Peyer's patch (tissue), 4 donors: Measurements from ENCODE around the gene TTLL5. TPM values are rescaled to one million over a fixed set of nuclear protein-coding genes. Genes with fewer than 3 reads are reported as not detected.

Source experiments
- DNase-seq, 3 donors: peaks; one replicate each; pipeline ENCODE4 v3.0.0-alpha.2; 2017 to 2019
- H3K27ac ChIP-seq, 4 donors: fragments of 200-600 bp; sonication (generic); one replicate each; pipeline ENCODE4 v1.5.1; 2016 to 2019
- H3K27me3 ChIP-seq, 2 donors: fragments of 200-600 bp; sonication (generic); one replicate each; pipeline ENCODE4 v1.5.1; 2019
- H3K36me3 ChIP-seq, 3 donors: fragments of 200-600 bp; sonication (generic); one replicate each; pipeline ENCODE4 v1.5.1; 2016 to 2019
- H3K4me1 ChIP-seq, 4 donors: fragments of 200-600 bp; sonication (generic); one replicate each; pipeline ENCODE4 v1.5.1; 2016 to 2019
- H3K4me3 ChIP-seq, 4 donors: fragments of 200-600 bp; sonication (generic); 1 replicate in 3 of 4; 2 replicates in 1 of 4; pipeline ENCODE4 v1.5.1; 2016 to 2019; ENCODE audit warnings: mild to moderate bottlenecking in 1 of 4
- H3K9me3 ChIP-seq, 4 donors: fragments of 200-600 bp; sonication (generic); one replicate each; pipeline ENCODE4 v1.5.1; 2016 to 2019; ENCODE audit warnings: mild to moderate bottlenecking in 1 of 4
- POLR2A ChIP-seq, 2 donors: fragments of 450-650 bp; IDR thresholded peaks; one replicate each; pipeline ENCODE4 v1.5.1; 2017; ENCODE audit warnings: antibody characterized with exemption in 2 of 2, mild to moderate bottlenecking in 2 of 2, moderate library complexity in 2 of 2
- total RNA-seq, 4 donors: library from RNA; depleted of rRNA; stranded (reverse); fragments of >200 nt; gene quantifications; one replicate each; pipeline ENCODE4 v1.1.0, GENCODE V29; 2016
- TF ChIP-seq, protein P1 (sequence below), 6 experiments: fragments of 450-650 bp in 4 of 6; fragments of 200-600 bp in 2 of 6; sonication (generic) in 1 of 6; IDR thresholded peaks; one replicate each; pipeline ENCODE4 v1.5.1; 2017 to 2019; ENCODE audit warnings: antibody characterized with exemption in 6 of 6, mild to moderate bottlenecking in 3 of 6, moderate library complexity in 1 of 6

Gene TTLL5
- total RNA-seq, 4 donors from 2014 or later: 33.6 to 82.5 (median 46.4) TPM

DNA sequence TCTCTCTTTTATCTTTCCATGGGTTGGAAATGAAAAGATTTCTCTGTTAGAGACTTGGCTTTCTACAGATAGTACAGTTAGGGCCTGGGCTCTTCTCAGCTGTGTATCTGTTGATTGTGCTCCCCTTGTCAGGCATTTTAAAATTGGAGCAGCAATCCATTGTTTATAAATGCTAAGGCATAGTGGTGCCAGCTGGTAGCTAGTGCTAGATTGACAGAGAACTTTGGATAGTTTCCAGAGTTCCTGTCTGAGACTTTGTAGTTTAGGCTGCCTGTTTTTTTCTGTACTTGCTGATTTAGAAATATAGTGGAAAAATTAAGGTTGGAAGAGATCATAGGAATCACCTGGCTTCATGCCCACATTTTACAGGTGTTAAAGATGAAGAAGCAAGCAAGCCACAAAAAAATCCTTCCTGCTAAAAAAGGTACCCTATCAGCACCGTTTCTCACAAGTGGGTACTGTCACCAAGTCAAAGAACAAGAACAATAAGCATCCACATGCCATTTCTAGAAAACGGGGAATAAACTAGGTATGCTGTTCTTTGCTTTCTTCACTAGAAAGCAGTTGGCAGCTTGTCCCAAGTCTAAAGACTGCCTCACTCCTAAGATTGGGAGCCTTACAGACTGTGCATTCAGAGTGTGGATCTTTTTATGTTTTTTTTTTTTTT, 6.2 kb downstream of the TTLL5 start:
- H3K36me3 ChIP-seq: peaks cover 0 to 27% (median 0%) of the 10 kb centered on the region in 3 donors

DNA sequence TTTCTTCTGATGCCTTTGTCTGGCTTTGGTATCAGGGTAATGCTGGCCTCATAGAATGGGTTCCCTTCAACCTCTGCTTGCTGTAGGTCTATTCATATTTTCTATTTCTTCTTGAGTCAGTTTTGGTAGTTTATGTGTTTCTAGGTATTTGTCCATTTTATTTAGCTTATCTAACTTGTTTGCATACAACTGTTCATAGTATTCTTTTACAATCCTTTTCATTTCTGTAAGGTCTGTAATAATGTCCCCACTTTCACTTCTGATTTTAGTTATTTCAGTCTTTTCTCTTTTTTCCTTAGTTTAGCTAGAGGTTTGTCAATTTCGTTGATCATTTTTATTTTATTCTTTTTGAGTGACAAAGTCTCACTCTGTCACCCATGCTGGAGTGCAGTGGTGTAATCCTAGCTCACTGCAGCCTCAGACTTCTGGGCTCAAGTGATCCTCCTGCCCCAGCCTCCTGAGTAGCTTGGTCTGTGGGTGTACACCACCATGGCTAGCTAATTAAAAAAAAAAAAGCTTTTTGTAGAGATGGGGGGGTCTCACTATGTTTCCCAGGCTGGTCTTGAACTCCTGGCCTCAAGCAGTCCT, 11.7 kb downstream of the TTLL5 start:
- no peak overlapping the region for H3K4me3 ChIP-seq
- TF ChIP-seq, protein P1, sequence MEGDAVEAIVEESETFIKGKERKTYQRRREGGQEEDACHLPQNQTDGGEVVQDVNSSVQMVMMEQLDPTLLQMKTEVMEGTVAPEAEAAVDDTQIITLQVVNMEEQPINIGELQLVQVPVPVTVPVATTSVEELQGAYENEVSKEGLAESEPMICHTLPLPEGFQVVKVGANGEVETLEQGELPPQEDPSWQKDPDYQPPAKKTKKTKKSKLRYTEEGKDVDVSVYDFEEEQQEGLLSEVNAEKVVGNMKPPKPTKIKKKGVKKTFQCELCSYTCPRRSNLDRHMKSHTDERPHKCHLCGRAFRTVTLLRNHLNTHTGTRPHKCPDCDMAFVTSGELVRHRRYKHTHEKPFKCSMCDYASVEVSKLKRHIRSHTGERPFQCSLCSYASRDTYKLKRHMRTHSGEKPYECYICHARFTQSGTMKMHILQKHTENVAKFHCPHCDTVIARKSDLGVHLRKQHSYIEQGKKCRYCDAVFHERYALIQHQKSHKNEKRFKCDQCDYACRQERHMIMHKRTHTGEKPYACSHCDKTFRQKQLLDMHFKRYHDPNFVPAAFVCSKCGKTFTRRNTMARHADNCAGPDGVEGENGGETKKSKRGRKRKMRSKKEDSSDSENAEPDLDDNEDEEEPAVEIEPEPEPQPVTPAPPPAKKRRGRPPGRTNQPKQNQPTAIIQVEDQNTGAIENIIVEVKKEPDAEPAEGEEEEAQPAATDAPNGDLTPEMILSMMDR (IDR thresholded peaks at IDR 0.05): no peak
- no peak for TF ChIP-seq POLR2A (IDR thresholded peaks at IDR 0.05)
- no peak for DNase-seq
- H3K9me3 ChIP-seq: no peaks in the 10 kb centered on the region
- H3K36me3 ChIP-seq: peaks cover 0 to 19% (median 0%) of the 10 kb centered on the region in 3 donors
- no peaks in the 10 kb centered on the region for H3K27me3 ChIP-seq
- H3K4me1 ChIP-seq: no peaks in the 10 kb centered on the region
- no peak overlapping the region for H3K27ac ChIP-seq

More for the DNA sequence above, 6.2 kb downstream of the TTLL5 start:
- TF ChIP-seq, protein P1 (IDR thresholded peaks at IDR 0.05): no peak
- TF ChIP-seq POLR2A (IDR thresholded peaks at IDR 0.05): no peak
- no peak overlapping the region for H3K4me3 ChIP-seq
- H3K9me3 ChIP-seq: no peaks in the 10 kb centered on the region
- DNase-seq: no peak
- H3K27ac ChIP-seq: no peak overlapping the region
- H3K4me1 ChIP-seq: peaks cover 0 to 2% (median 0%) of the 10 kb centered on the region in 4 donors
- no peaks in the 10 kb centered on the region for H3K27me3 ChIP-seq

DNA sequence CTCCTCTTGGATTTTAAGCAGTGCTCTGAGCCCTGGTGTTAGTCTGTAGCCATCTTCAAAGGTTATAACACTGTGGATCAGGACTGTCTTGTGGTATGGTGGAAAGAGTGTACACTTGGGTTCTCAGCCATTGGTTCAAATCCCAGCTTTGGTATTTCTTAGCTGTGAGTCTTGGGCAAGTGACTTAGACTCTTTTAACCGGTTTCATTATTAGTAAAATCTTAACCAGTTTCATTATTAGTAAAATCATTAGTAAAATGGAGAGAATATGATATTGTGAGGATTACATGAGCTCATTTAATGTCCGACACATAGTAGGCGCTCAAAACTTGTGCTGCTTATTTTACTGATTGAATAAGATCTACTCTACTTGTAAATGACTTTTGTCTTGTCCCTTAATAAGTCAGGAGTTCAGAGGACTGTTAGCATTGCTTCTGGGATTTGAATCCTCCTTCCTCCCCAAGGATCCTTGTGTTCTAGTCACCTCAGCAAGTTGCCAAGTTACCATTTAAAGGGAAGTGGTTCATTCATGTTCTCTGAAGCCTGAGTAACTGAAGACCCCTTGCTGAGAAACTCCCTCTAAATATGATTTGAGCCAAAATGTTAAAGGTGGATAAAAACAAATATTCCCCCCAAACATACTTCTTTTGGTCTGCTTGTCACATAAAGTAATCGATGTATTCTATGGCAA, 12.4 kb downstream of the TTLL5 start:
- no peaks in the 10 kb centered on the region for H3K27me3 ChIP-seq
- H3K4me1 ChIP-seq: no peaks in the 10 kb centered on the region
- H3K4me3 ChIP-seq: no peak overlapping the region
- DNase-seq: no peak
- peaks cover 0 to 19% (median 0%) of the 10 kb centered on the region in 3 donors for H3K36me3 ChIP-seq
- no peak overlapping the region for H3K27ac ChIP-seq
- no peaks in the 10 kb centered on the region for H3K9me3 ChIP-seq
- TF ChIP-seq, protein P1 (IDR thresholded peaks at IDR 0.05): no peak
- TF ChIP-seq POLR2A (IDR thresholded peaks at IDR 0.05): no peak

DNA sequence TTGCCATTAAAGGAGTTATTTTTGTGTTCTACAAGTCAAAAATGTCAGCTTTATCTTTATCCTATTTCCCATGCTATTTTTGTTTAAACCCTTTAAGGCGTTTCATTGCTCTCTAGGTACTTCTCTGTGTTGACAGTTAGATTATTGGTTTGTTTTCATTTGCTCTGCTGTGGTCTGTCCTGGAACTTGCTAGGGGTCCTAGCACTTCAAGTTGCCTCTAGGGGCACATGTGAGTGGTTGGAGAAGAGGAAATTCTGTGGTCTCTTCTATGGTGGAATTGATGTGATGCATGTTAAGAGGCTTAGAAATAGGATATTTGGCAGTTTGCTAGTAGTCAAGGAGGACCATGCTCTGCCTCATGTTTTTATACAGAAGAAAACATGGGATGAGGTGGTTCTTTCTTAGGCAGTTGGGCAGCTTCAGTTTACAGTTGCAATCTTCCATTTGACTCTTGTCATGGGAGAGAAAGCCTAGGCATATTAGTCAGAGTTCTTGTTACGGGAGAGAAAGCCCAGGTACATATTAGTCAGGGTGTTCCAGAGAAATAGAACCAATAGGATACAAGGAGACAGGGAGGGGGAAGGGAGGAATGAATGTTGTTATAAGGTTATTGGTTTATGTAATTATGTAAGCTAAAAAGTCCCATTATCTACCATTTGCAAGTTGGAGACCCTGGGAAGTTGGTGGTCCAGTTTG, 14.4 kb downstream of the TTLL5 start:
- no peak overlapping the region for H3K27ac ChIP-seq
- no peaks in the 10 kb centered on the region for H3K4me1 ChIP-seq
- no peak for DNase-seq
- H3K9me3 ChIP-seq: no peaks in the 10 kb centered on the region
- TF ChIP-seq, protein P1 (IDR thresholded peaks at IDR 0.05): no peak
- TF ChIP-seq POLR2A (IDR thresholded peaks at IDR 0.05): no peak
- no peak overlapping the region for H3K4me3 ChIP-seq
- no peaks in the 10 kb centered on the region for H3K27me3 ChIP-seq
- H3K36me3 ChIP-seq: peaks cover 0 to 4% (median 0%) of the 10 kb centered on the region in 3 donors

DNA sequence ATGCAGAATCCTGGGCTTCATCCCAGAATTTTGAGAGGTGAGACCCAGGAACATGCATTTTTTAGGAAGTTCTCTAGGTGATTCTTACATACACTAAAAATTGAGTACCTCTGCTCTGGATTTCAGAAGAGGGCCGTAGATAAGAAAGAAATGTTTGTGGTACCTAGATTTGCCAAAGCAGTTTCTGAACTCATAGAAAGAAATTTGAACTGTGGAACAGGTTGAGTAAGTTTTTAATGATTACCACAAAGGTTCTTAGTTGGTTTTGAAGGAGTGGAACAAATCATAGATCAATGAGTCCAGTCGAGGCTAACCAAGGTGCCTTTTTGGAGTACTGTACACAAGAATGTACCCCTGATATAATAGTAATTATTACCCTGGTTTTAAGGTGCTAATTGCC, 24.9 kb downstream of the TTLL5 start:
- Histone ChIP-seq H3K9me3 (no peaks in the 10 kb centered on the region), H3K27ac (no peak overlapping the region), H3K4me1 (no peaks in the 10 kb centered on the region), H3K27me3 (no peaks in the 10 kb centered on the region), H3K4me3 (no peak overlapping the region), H3K36me3 (peaks cover 0 to 52% (median 0%) of the 10 kb centered on the region in 3 donors)
- TF ChIP-seq, protein P1 (IDR thresholded peaks at IDR 0.05): no peak
- no peak for TF ChIP-seq POLR2A (IDR thresholded peaks at IDR 0.05)
- DNase-seq: no peak
